CD4-positive, alpha-beta memory T cell (primary cell): ENCODE data around the gene GOLGA6L7. TPM values are rescaled to one million over a fixed set of nuclear protein-coding genes. Genes with fewer than 3 reads are reported as not detected.

ENCODE experiments used
- CTCF ChIA-PET: fragments of 350-600 bp; sonication (Branson Sonifier 250); formaldehyde crosslinking; loops from one replicate; lab custom pipeline; 2021; ENCODE audit warnings: inconsistent platforms; ENCODE audit not compliant: partially characterized antibody; lab: Charles Lee
- POLR2A ChIA-PET: fragments of 350-600 bp; sonication (Branson Sonifier 250); formaldehyde crosslinking; loops from one replicate; lab custom pipeline; 2021; ENCODE audit not compliant: partially characterized antibody; lab: Charles Lee
- DNase-seq, 5 donors: peaks; one replicate each; pipeline versions ENCODE4 v3.0.0 to v3.0.0-alpha.2; 2020 to 2022; ENCODE audit warnings: mixed read lengths in 1 of 5
- H3K27ac ChIP-seq: one replicate; pipeline ENCODE4 v1.7.0; 2013; ENCODE audit warnings: low read depth, low read length
- H3K27me3 ChIP-seq: 2 replicates; pipeline ENCODE4 v1.7.0; 2013; ENCODE audit warnings: mild to moderate bottlenecking, low read length, moderate library complexity; ENCODE audit not compliant: insufficient read depth
- H3K36me3 ChIP-seq: 2 replicates; pipeline ENCODE4 v1.7.0; 2013; ENCODE audit warnings: mild to moderate bottlenecking, low read length, moderate library complexity; ENCODE audit not compliant: insufficient read depth
- H3K4me1 ChIP-seq: 2 replicates; pipeline ENCODE4 v1.7.0; 2013; ENCODE audit warnings: mild to moderate bottlenecking, low read length, moderate library complexity; ENCODE audit not compliant: insufficient read depth
- H3K4me3 ChIP-seq, 2 donors: one replicate each; pipeline ENCODE4 v1.7.0; 2013; ENCODE audit warnings: low read length in 2 of 2, mild to moderate bottlenecking in 1 of 2
- H3K9me3 ChIP-seq, 2 donors: one replicate each; pipeline ENCODE4 v1.7.0; 2013; ENCODE audit warnings: low read length in 2 of 2, control low read depth in 1 of 2; ENCODE audit not compliant: control insufficient read depth in 1 of 2
- H3K27ac Mint-ChIP-seq, 7 donors: one replicate each; pipeline ENCODE4 v1.8.0; 2020 to 2021; ENCODE audit warnings: mixed read lengths in 7 of 7, mild to moderate bottlenecking in 6 of 7, inconsistent platforms in 3 of 7, moderate library complexity in 3 of 7
- H3K27me3 Mint-ChIP-seq, 2 donors: one replicate each; pipeline ENCODE4 v1.8.0; 2020 to 2021; ENCODE audit warnings: mixed read lengths in 2 of 2
- H3K36me3 Mint-ChIP-seq, 2 donors: one replicate each; pipeline ENCODE4 v1.8.0; 2020 to 2021; ENCODE audit warnings: mixed read lengths in 2 of 2, inconsistent platforms in 1 of 2, mild to moderate bottlenecking in 1 of 2
- H3K4me1 Mint-ChIP-seq, 4 donors: one replicate each; pipeline ENCODE4 v1.8.0; 2020 to 2021; ENCODE audit warnings: mixed read lengths in 4 of 4, mild to moderate bottlenecking in 1 of 4
- H3K4me3 Mint-ChIP-seq, 8 donors: one replicate each; pipeline ENCODE4 v1.8.0; 2020 to 2021; ENCODE audit warnings: mixed read lengths in 8 of 8, mild to moderate bottlenecking in 7 of 8, moderate library complexity in 6 of 8, inconsistent platforms in 3 of 8
- H3K9me3 Mint-ChIP-seq, 8 donors: one replicate each; pipeline ENCODE4 v1.8.0; 2020 to 2021; ENCODE audit warnings: mixed read lengths in 8 of 8, mild to moderate bottlenecking in 5 of 8, inconsistent platforms in 3 of 8, moderate library complexity in 1 of 8
- intact Hi-C: fragments of 100-400 bp; cut with micrococcal nuclease; formaldehyde crosslinking; loops from one replicate; pipeline ENCODE4 v1.15.1; 2023
- polyA plus RNA-seq, 2 donors: library from polyadenylated mRNA; unstranded; fragments of 300-500 nt; fragmentation: Illumina TruSeq; gene quantifications; one replicate each; pipeline ENCODE4 v1.2.3, GENCODE V29; 2021
- total RNA-seq, 2 experiments: library from RNA; stranded (reverse); gene quantifications; one replicate each; pipeline ENCODE4 v1.2.3, GENCODE V29; 2021

The GOLGA6L7 gene
- total and polyA plus RNA-seq, 4 experiments from 2014 or later: not detected

GRCh38 chr15:28884151-28884940, 35.9 kb upstream of the GOLGA6L7 start:
- H3K27ac ChIP-seq: no peak overlapping the region
- Mint-ChIP-seq H3K36me3 (no peaks in the 10 kb centered on the region), H3K27me3 (no peaks in the 10 kb centered on the region), H3K4me1 (peaks cover 12 to 29% (median 19%) of the 10 kb centered on the region in 4 donors), H3K27ac (peak overlapping the region in 3 of 7 donors; percentile 25 to 52 (median 30)), H3K9me3 (no peaks in the 10 kb centered on the region), H3K4me3 (peak overlapping the region; percentile 17 to 78 (median 70))
- H3K9me3 ChIP-seq: no peaks in the 10 kb centered on the region
- no peaks in the 10 kb centered on the region for H3K27me3 ChIP-seq
- POLR2A ChIA-PET: interaction anchor here (2.2 kb wide), 1 partner anchor 36 kb away, joined by 13 read pairs; no protein-coding TSS in a partner anchor
- no peaks in the 10 kb centered on the region for H3K36me3 ChIP-seq
- intact Hi-C loops: no loop called here
- no peak for DNase-seq
- H3K4me1 ChIP-seq: peaks cover 35% of the 10 kb centered on the region
- H3K4me3 ChIP-seq: no peak overlapping the region
- CTCF ChIA-PET: interaction anchor here (1.1 to 2.4 kb wide), 6 partner anchors 9 to 95 kb away, joined by 3 to 8 read pairs (median 4); no protein-coding TSS in a partner anchor

- Mint-ChIP-seq H3K27ac (no peak overlapping the region), H3K36me3 (no peaks in the 10 kb centered on the region), H3K9me3 (no peaks in the 10 kb centered on the region), H3K4me3 (no peak overlapping the region), H3K27me3 (no peaks in the 10 kb centered on the region), H3K4me1 (peaks cover 0 to 4% (median under 1%) of the 10 kb centered on the region in 4 donors)
- peaks cover 8% of the 10 kb centered on the region for H3K4me1 ChIP-seq
- no peak for DNase-seq
- H3K27me3 ChIP-seq: no peaks in the 10 kb centered on the region
- H3K36me3 ChIP-seq: no peaks in the 10 kb centered on the region
- POLR2A ChIA-PET: no interaction called here
- H3K27ac ChIP-seq: no peak overlapping the region
- no peak overlapping the region for H3K4me3 ChIP-seq
- H3K9me3 ChIP-seq: no peaks in the 10 kb centered on the region
- CTCF ChIA-PET: interaction anchor here (1.0 to 1.6 kb wide), 2 partner anchors 93 to 208 kb away, joined by 7 to 8 read pairs; no protein-coding TSS in a partner anchor
- intact Hi-C loops: no loop called here
Measured at GRCh38 chr15:28881600-28881999, 33.2 kb upstream of the GOLGA6L7 start.

GRCh38 chr15:28881170-28881569, 32.7 kb upstream of the GOLGA6L7 start:
- POLR2A ChIA-PET: no interaction called here
- Mint-ChIP-seq H3K36me3 (no peaks in the 10 kb centered on the region), H3K9me3 (no peaks in the 10 kb centered on the region), H3K27ac (peak overlapping the region in 1 of 7 donors; percentile 10), H3K27me3 (no peaks in the 10 kb centered on the region), H3K4me3 (no peak overlapping the region), H3K4me1 (peaks cover 0 to 4% (median under 1%) of the 10 kb centered on the region in 4 donors)
- Histone ChIP-seq H3K36me3 (no peaks in the 10 kb centered on the region), H3K4me1 (peaks cover 8% of the 10 kb centered on the region), H3K4me3 (no peak overlapping the region), H3K27ac (no peak overlapping the region), H3K9me3 (no peaks in the 10 kb centered on the region), H3K27me3 (no peaks in the 10 kb centered on the region)
- CTCF ChIA-PET: interaction anchor here (1.0 to 1.6 kb wide), 2 partner anchors 94 to 208 kb away, joined by 7 to 8 read pairs; no protein-coding TSS in a partner anchor
- intact Hi-C loops: no loop called here
- DNase-seq: no peak

GRCh38 chr15:28880680-28881079, 32.2 kb upstream of the GOLGA6L7 start:
- peaks cover 0 to 4% (median under 1%) of the 10 kb centered on the region in 4 donors for H3K4me1 Mint-ChIP-seq
- no peaks in the 10 kb centered on the region for H3K36me3 Mint-ChIP-seq
- DNase-seq: no peak
- H3K9me3 Mint-ChIP-seq: no peaks in the 10 kb centered on the region
- Histone ChIP-seq H3K27ac (no peak overlapping the region), H3K4me3 (no peak overlapping the region), H3K9me3 (no peaks in the 10 kb centered on the region), H3K36me3 (no peaks in the 10 kb centered on the region), H3K27me3 (no peaks in the 10 kb centered on the region), H3K4me1 (peaks cover 8% of the 10 kb centered on the region)
- ChIA-PET CTCF (no interaction called here), POLR2A (no interaction called here)
- H3K27me3 Mint-ChIP-seq: no peaks in the 10 kb centered on the region
- H3K4me3 Mint-ChIP-seq: no peak overlapping the region
- intact Hi-C loops: no loop called here
- H3K27ac Mint-ChIP-seq: no peak overlapping the region

GRCh38 chr15:28879551-28879950, 31.1 kb upstream of the GOLGA6L7 start:
- H3K9me3 ChIP-seq: no peaks in the 10 kb centered on the region
- H3K36me3 Mint-ChIP-seq: no peaks in the 10 kb centered on the region
- DNase-seq: no peak
- H3K27ac ChIP-seq: no peak overlapping the region
- intact Hi-C loops: loop anchor here (10.0 kb wide), 1 partner anchor 205 kb away; no protein-coding TSS in a partner anchor
- no peaks in the 10 kb centered on the region for H3K27me3 Mint-ChIP-seq
- POLR2A ChIA-PET: no interaction called here
- H3K4me3 Mint-ChIP-seq: no peak overlapping the region
- H3K9me3 Mint-ChIP-seq: no peaks in the 10 kb centered on the region
- H3K27ac Mint-ChIP-seq: no peak overlapping the region
- H3K4me3 ChIP-seq: no peak overlapping the region
- CTCF ChIA-PET: no interaction called here
- H3K36me3 ChIP-seq: no peaks in the 10 kb centered on the region
- no peaks in the 10 kb centered on the region for H3K4me1 ChIP-seq
- no peaks in the 10 kb centered on the region for H3K27me3 ChIP-seq
- peaks cover 0 to 1% (median 0%) of the 10 kb centered on the region in 4 donors for H3K4me1 Mint-ChIP-seq

GRCh38 chr15:28878209-28878608, 29.8 kb upstream of the GOLGA6L7 start:
- Histone ChIP-seq H3K27me3 (no peaks in the 10 kb centered on the region), H3K27ac (no peak overlapping the region), H3K36me3 (no peaks in the 10 kb centered on the region), H3K4me3 (no peak overlapping the region), H3K4me1 (no peaks in the 10 kb centered on the region), H3K9me3 (no peaks in the 10 kb centered on the region)
- DNase-seq: no peak
- Mint-ChIP-seq H3K27ac (no peak overlapping the region), H3K4me3 (no peak overlapping the region), H3K4me1 (peaks cover 0 to 2% (median under 1%) of the 10 kb centered on the region in 4 donors), H3K36me3 (no peaks in the 10 kb centered on the region), H3K27me3 (no peaks in the 10 kb centered on the region), H3K9me3 (peaks cover 0 to 1% (median 0%) of the 10 kb centered on the region in 8 donors)
- ChIA-PET POLR2A (no interaction called here), CTCF (interaction anchor here (0.7 to 1.3 kb wide), 3 partner anchors 13 to 212 kb away, joined by 3 to 6 read pairs (median 3); no protein-coding TSS in a partner anchor)
- intact Hi-C loops: loop anchor here (10.0 kb wide), 1 partner anchor 207 kb away; no protein-coding TSS in a partner anchor

- no peak overlapping the region for H3K27ac Mint-ChIP-seq
Measured at GRCh38 chr15:28876845-28877185, 28.4 kb upstream of the GOLGA6L7 start.

More at GRCh38 chr15:28876845-28877185, 28.4 kb upstream of the GOLGA6L7 start:
- Histone ChIP-seq H3K4me3 (no peak overlapping the region), H3K36me3 (no peaks in the 10 kb centered on the region), H3K9me3 (no peaks in the 10 kb centered on the region), H3K27ac (no peak overlapping the region), H3K27me3 (no peaks in the 10 kb centered on the region), H3K4me1 (no peaks in the 10 kb centered on the region)
- no peaks in the 10 kb centered on the region for H3K36me3 Mint-ChIP-seq
- POLR2A ChIA-PET: no interaction called here
- no peak overlapping the region for H3K4me3 Mint-ChIP-seq
- intact Hi-C loops: loop anchor here (10.0 kb wide), 1 partner anchor 208 kb away; no protein-coding TSS in a partner anchor
- peaks cover 0 to 1% (median 0%) of the 10 kb centered on the region in 8 donors for H3K9me3 Mint-ChIP-seq
- DNase-seq: no peak
- no peaks in the 10 kb centered on the region for H3K27me3 Mint-ChIP-seq
- peaks cover 0 to 2% (median under 1%) of the 10 kb centered on the region in 4 donors for H3K4me1 Mint-ChIP-seq
- CTCF ChIA-PET: interaction anchor here (1.2 kb wide), 1 partner anchor 213 kb away, joined by 3 read pairs; no protein-coding TSS in a partner anchor
